ENCODE measurements around the gene ITPR3.

GRCh38 chr6:33622456-33623431, 1.6 kb downstream of the ITPR3 start:
- TF ChIP-seq CTCF (IDR thresholded peaks at IDR 0.05; ENCODE audit: low read length) (no peak), EZH2 (IDR thresholded peaks at IDR 0.05; ENCODE audit: borderline replicate concordance, low read length) (no peak)
